GM12891 (cell line): ENCODE results near the gene CEACAM1.

Experiments used
- DNase-seq: peaks from one replicate; pipeline ENCODE4 v3.0.0; 2011; ENCODE audit warnings: low spot score; ENCODE audit not compliant: insufficient read length
- FAIRE-seq: peaks from 2 replicates; lab custom pipeline; 2011; peaks lifted over from hg19 to GRCh38; lab: Jason Lieb, UNC
- PAX5 ChIP-seq: IDR thresholded peaks from 2 replicates; pipeline ENCODE4 v1.6.1; 2011; ENCODE audit warnings: low read length, moderate library complexity, mild to moderate bottlenecking; ENCODE audit not compliant: insufficient read depth, severe bottlenecking
- POLR2A ChIP-seq: IDR thresholded peaks from 2 replicates; pipeline ENCODE4 v1.6.1; 2011; ENCODE audit warnings: low read depth, low read length, control low read depth
- POLR2AphosphoS5 ChIP-seq: IDR thresholded peaks from 2 replicates; pipeline ENCODE4 v1.6.1; 2011; ENCODE audit warnings: low read depth, low read length, control low read depth
- POU2F2 ChIP-seq: IDR thresholded peaks from 2 replicates; pipeline ENCODE4 v1.6.1; 2011; ENCODE audit warnings: low read depth, mild to moderate bottlenecking, control low read depth, low read length, moderate library complexity
- SPI1 ChIP-seq: IDR thresholded peaks from 2 replicates; pipeline ENCODE4 v1.6.1; 2011; ENCODE audit warnings: low read depth, low read length, control low read depth
- TAF1 ChIP-seq: IDR thresholded peaks from 2 replicates; pipeline ENCODE4 v1.6.1; 2011; ENCODE audit warnings: low read depth, low read length, control low read depth

Gene CEACAM1

GRCh38 chr19:42477933-42478332, 50.3 kb downstream of the CEACAM1 start:
- DNase-seq, result no peak
- TF ChIP-seq POLR2AphosphoS5 (no peak), PAX5 (no peak), POLR2A (no peak), TAF1 (no peak), SPI1 (no peak), POU2F2 (no peak)
- no peak for FAIRE-seq

- FAIRE-seq, result no peak
- no peak for TF ChIP-seq POU2F2
- TF ChIP-seq POLR2A, result no peak
- TF ChIP-seq TAF1, result no peak
- TF ChIP-seq SPI1, result no peak
- TF ChIP-seq POLR2AphosphoS5, result no peak
- no peak for TF ChIP-seq PAX5
- DNase-seq, result no peak
Observed at GRCh38 chr19:42477117-42477516, 51.2 kb downstream of the CEACAM1 start.

- DNase-seq (no peak), FAIRE-seq (no peak)
- no peak for TF ChIP-seq SPI1
- TF ChIP-seq TAF1, result no peak
- no peak for TF ChIP-seq PAX5
- TF ChIP-seq POLR2A, result no peak
- TF ChIP-seq POU2F2, result no peak
- TF ChIP-seq POLR2AphosphoS5, result no peak
Observed at GRCh38 chr19:42475366-42475765, 52.9 kb downstream of the CEACAM1 start.

- TF ChIP-seq SPI1, result no peak
- no peak for TF ChIP-seq POU2F2
- TF ChIP-seq PAX5, result no peak
- TF ChIP-seq TAF1, result no peak
- TF ChIP-seq POLR2A, result no peak
- TF ChIP-seq POLR2AphosphoS5, result no peak
- DNase-seq, result no peak
- FAIRE-seq, result no peak
Observed at GRCh38 chr19:42474743-42475142, 53.5 kb downstream of the CEACAM1 start.

- TF ChIP-seq POU2F2 (no peak), PAX5 (no peak), POLR2AphosphoS5 (no peak), SPI1 (no peak), POLR2A (no peak), TAF1 (no peak)
- FAIRE-seq, result no peak
- no peak for DNase-seq
Observed at GRCh38 chr19:42473686-42474085, 54.6 kb downstream of the CEACAM1 start.

GRCh38 chr19:42472402-42473147, 55.7 kb downstream of the CEACAM1 start:
- FAIRE-seq (no peak), DNase-seq (no peak)
- no peak for TF ChIP-seq POLR2AphosphoS5
- TF ChIP-seq POLR2A, result no peak
- no peak for TF ChIP-seq SPI1
- no peak for TF ChIP-seq POU2F2
- TF ChIP-seq PAX5, result no peak
- no peak for TF ChIP-seq TAF1

GRCh38 chr19:42471554-42472249, 56.6 kb downstream of the CEACAM1 start:
- no peak for DNase-seq
- FAIRE-seq, result no peak
- TF ChIP-seq POLR2A, result no peak

GRCh38 chr19:42469311-42470235, 58.7 kb downstream of the CEACAM1 start:
- peak; percentile 47 for FAIRE-seq
- no peak for DNase-seq

GRCh38 chr19:42468273-42468796, 59.9 kb downstream of the CEACAM1 start:
- no peak for TF ChIP-seq POLR2AphosphoS5
- no peak for TF ChIP-seq POU2F2
- TF ChIP-seq TAF1, result no peak
- no peak for TF ChIP-seq POLR2A
- no peak for TF ChIP-seq PAX5
- FAIRE-seq (no peak), DNase-seq (no peak)

More at GRCh38 chr19:42469311-42470235, 58.7 kb downstream of the CEACAM1 start:
- TF ChIP-seq PAX5, result no peak
- TF ChIP-seq TAF1, result no peak
- no peak for TF ChIP-seq POU2F2
- TF ChIP-seq SPI1, result no peak
- no peak for TF ChIP-seq POLR2AphosphoS5
- no peak for TF ChIP-seq POLR2A
